ENCODE measurements around the gene DGKK.

DGKK gene

GRCh38 chrX:50403903-50404302, 66.7 kb downstream of the DGKK start:
- TF ChIP-seq GLIS3 (CRISPR knock-in tag; IDR thresholded peaks at IDR 0.05) (no peak), CREB5 (CRISPR knock-in tag; IDR thresholded peaks at IDR 0.05; ENCODE audit: low read depth) (no peak), POU6F1 (CRISPR knock-in tag; IDR thresholded peaks at IDR 0.05; ENCODE audit: borderline replicate concordance, low read depth) (no peak), PPARA (CRISPR knock-in tag; IDR thresholded peaks at IDR 0.05; ENCODE audit: borderline replicate concordance) (no peak), PATZ1 (CRISPR knock-in tag; IDR thresholded peaks at IDR 0.05; ENCODE audit: borderline replicate concordance) (no peak), TOX (CRISPR knock-in tag; IDR thresholded peaks at IDR 0.05; ENCODE audit: borderline replicate concordance) (no peak), RARB (CRISPR knock-in tag; IDR thresholded peaks at IDR 0.05) (no peak), BACH2 (CRISPR knock-in tag; IDR thresholded peaks at IDR 0.05; ENCODE audit: borderline replicate concordance) (no peak), CSDC2 (CRISPR knock-in tag; IDR thresholded peaks at IDR 0.05) (no peak), ZFP3 (CRISPR knock-in tag; IDR thresholded peaks at IDR 0.05) (no peak), ZFP30 (CRISPR knock-in tag; IDR thresholded peaks at IDR 0.05) (no peak), CSRNP3 (CRISPR knock-in tag; IDR thresholded peaks at IDR 0.05) (no peak), ISL1 (CRISPR knock-in tag; IDR thresholded peaks at IDR 0.05) (no peak), ZNF565 (CRISPR knock-in tag; conservative IDR thresholded peaks at IDR 0.05; ENCODE audit: low read depth) (no peak), ZNF8 (CRISPR knock-in tag; IDR thresholded peaks at IDR 0.05) (no peak), ZC3H10 (CRISPR knock-in tag; IDR thresholded peaks at IDR 0.05) (no peak), TSHZ2 (CRISPR knock-in tag; IDR thresholded peaks at IDR 0.05) (no peak), TCF4 (CRISPR knock-in tag; IDR thresholded peaks at IDR 0.05; ENCODE audit: borderline replicate concordance) (no peak)
- ATAC-seq = no peak

- TF ChIP-seq ZC3H10 (CRISPR knock-in tag; IDR thresholded peaks at IDR 0.05) = no peak
- TF ChIP-seq ARNTL (CRISPR knock-in tag; IDR thresholded peaks at IDR 0.05; ENCODE audit: borderline replicate concordance, low read depth) = no peak
- no peak for TF ChIP-seq SNAI2 (CRISPR knock-in tag; IDR thresholded peaks at IDR 0.05)
- no peak for TF ChIP-seq CSDC2 (CRISPR knock-in tag; IDR thresholded peaks at IDR 0.05)
- TF ChIP-seq TCF4 (CRISPR knock-in tag; IDR thresholded peaks at IDR 0.05; ENCODE audit: borderline replicate concordance) = no peak
- TF ChIP-seq ISL1 (CRISPR knock-in tag; IDR thresholded peaks at IDR 0.05) = no peak
- TF ChIP-seq ZFP30 (CRISPR knock-in tag; IDR thresholded peaks at IDR 0.05) = no peak
- no peak for TF ChIP-seq BACH2 (CRISPR knock-in tag; IDR thresholded peaks at IDR 0.05; ENCODE audit: borderline replicate concordance)
- no peak for TF ChIP-seq ZNF8 (CRISPR knock-in tag; IDR thresholded peaks at IDR 0.05)
- no peak for TF ChIP-seq PATZ1 (CRISPR knock-in tag; IDR thresholded peaks at IDR 0.05; ENCODE audit: borderline replicate concordance)
- no peak for TF ChIP-seq ZFP3 (CRISPR knock-in tag; IDR thresholded peaks at IDR 0.05)
- no peak for TF ChIP-seq TSHZ2 (CRISPR knock-in tag; IDR thresholded peaks at IDR 0.05)
- no peak for TF ChIP-seq GLIS3 (CRISPR knock-in tag; IDR thresholded peaks at IDR 0.05)
- no peak for TF ChIP-seq PPARA (CRISPR knock-in tag; IDR thresholded peaks at IDR 0.05; ENCODE audit: borderline replicate concordance)
- TF ChIP-seq CREB5 (CRISPR knock-in tag; IDR thresholded peaks at IDR 0.05; ENCODE audit: low read depth) = no peak
- TF ChIP-seq POU6F1 (CRISPR knock-in tag; IDR thresholded peaks at IDR 0.05; ENCODE audit: borderline replicate concordance, low read depth) = no peak
- no peak for TF ChIP-seq RARB (CRISPR knock-in tag; IDR thresholded peaks at IDR 0.05)
- no peak for TF ChIP-seq TOX (CRISPR knock-in tag; IDR thresholded peaks at IDR 0.05; ENCODE audit: borderline replicate concordance)
- no peak for ATAC-seq
Observed at GRCh38 chrX:50402886-50403285, 67.7 kb downstream of the DGKK start.

Data from SK-N-SH treated with all-trans-retinoic acid at 6 μM for 48 hours (cell line).